HEK293 (cell line): Measurements from ENCODE around the gene ACOT7.

Experiments
- BCL11B ChIP-seq: fragments of 450-650 bp; formaldehyde crosslinking; IDR thresholded peaks from 2 replicates; pipeline ENCODE4 v1.5.1; 2016; ENCODE audit warnings: low read depth, missing biosample characterization, missing genetic modification characterization
- GLIS1 ChIP-seq: fragments of 450-650 bp; formaldehyde crosslinking; IDR thresholded peaks from 2 replicates; pipeline ENCODE4 v1.5.1; 2016; ENCODE audit warnings: missing biosample characterization, missing genetic modification characterization
- GLIS2 ChIP-seq: fragments of 450-650 bp; formaldehyde crosslinking; IDR thresholded peaks from 2 replicates; pipeline ENCODE4 v1.5.1; 2016; ENCODE audit warnings: missing biosample characterization, missing genetic modification characterization
- KLF10 ChIP-seq: fragments of 450-650 bp; IDR thresholded peaks from 2 replicates; pipeline ENCODE4 v1.5.1; 2018; ENCODE audit warnings: missing biosample characterization, mild to moderate bottlenecking, missing genetic modification characterization
- KLF17 ChIP-seq: fragments of 450-650 bp; formaldehyde crosslinking; IDR thresholded peaks from 2 replicates; pipeline ENCODE4 v1.5.1; 2016; ENCODE audit warnings: missing biosample characterization, missing genetic modification characterization
- KLF7 ChIP-seq: fragments of 450-650 bp; formaldehyde crosslinking; IDR thresholded peaks from 2 replicates; pipeline ENCODE4 v1.5.1; 2016; ENCODE audit warnings: missing biosample characterization, missing genetic modification characterization, borderline replicate concordance
- MZF1 ChIP-seq: fragments of 450-650 bp; formaldehyde crosslinking; IDR thresholded peaks from 2 replicates; pipeline ENCODE4 v1.5.1; 2017; ENCODE audit warnings: missing biosample characterization, missing genetic modification characterization, borderline replicate concordance
- YY1 ChIP-seq: fragments of 450-650 bp; formaldehyde crosslinking; IDR thresholded peaks from 2 replicates; pipeline ENCODE4 v1.5.1; 2018; ENCODE audit warnings: missing biosample characterization, missing genetic modification characterization
- ZBTB21 ChIP-seq: fragments of 450-650 bp; formaldehyde crosslinking; IDR thresholded peaks from 2 replicates; pipeline ENCODE4 v1.5.1; 2017; ENCODE audit warnings: missing biosample characterization, missing genetic modification characterization
- ZEB2 ChIP-seq: fragments of 450-650 bp; formaldehyde crosslinking; IDR thresholded peaks from 2 replicates; pipeline ENCODE4 v1.5.1; 2016; ENCODE audit warnings: missing biosample characterization, missing genetic modification characterization
- ZFHX2 ChIP-seq: fragments of 450-650 bp; formaldehyde crosslinking; conservative IDR thresholded peaks from 2 replicates; pipeline ENCODE4 v1.5.1; 2016; ENCODE audit warnings: missing biosample characterization, missing genetic modification characterization
- ZFP41 ChIP-seq: fragments of 450-650 bp; formaldehyde crosslinking; IDR thresholded peaks from 2 replicates; pipeline ENCODE4 v1.5.1; 2016; ENCODE audit warnings: missing biosample characterization, missing genetic modification characterization, borderline replicate concordance
- ZNF10 ChIP-seq: fragments of 450-650 bp; formaldehyde crosslinking; IDR thresholded peaks from 2 replicates; pipeline ENCODE4 v1.5.1; 2017; ENCODE audit warnings: missing biosample characterization, missing genetic modification characterization
- ZNF114 ChIP-seq: fragments of 450-650 bp; formaldehyde crosslinking; IDR thresholded peaks from 2 replicates; pipeline ENCODE4 v1.5.0; 2017; ENCODE audit warnings: missing biosample characterization, missing genetic modification characterization
- ZNF19 ChIP-seq: fragments of 450-650 bp; formaldehyde crosslinking; IDR thresholded peaks from 2 replicates; pipeline ENCODE4; 2016; ENCODE audit warnings: missing biosample characterization, missing genetic modification characterization, low read depth
- ZNF23 ChIP-seq: fragments of 450-650 bp; formaldehyde crosslinking; IDR thresholded peaks from 2 replicates; pipeline ENCODE4 v1.5.1; 2016; ENCODE audit warnings: missing biosample characterization, missing genetic modification characterization, borderline replicate concordance
- ZNF302 ChIP-seq: fragments of 450-650 bp; formaldehyde crosslinking; IDR thresholded peaks from 2 replicates; pipeline ENCODE4 v1.5.1; 2016; ENCODE audit warnings: missing biosample characterization, missing genetic modification characterization, low read depth
- ZNF514 ChIP-seq: fragments of 450-650 bp; formaldehyde crosslinking; IDR thresholded peaks from 2 replicates; pipeline ENCODE4 v1.5.1; 2016; ENCODE audit warnings: missing biosample characterization, missing genetic modification characterization
- ZNF548 ChIP-seq: fragments of 450-650 bp; formaldehyde crosslinking; IDR thresholded peaks from 2 replicates; pipeline ENCODE4 v1.5.1; 2016; ENCODE audit warnings: missing biosample characterization, missing genetic modification characterization
- ZNF561 ChIP-seq: fragments of 450-650 bp; IDR thresholded peaks from 2 replicates; pipeline ENCODE4 v1.5.1; 2018; ENCODE audit warnings: missing biosample characterization, missing genetic modification characterization, borderline replicate concordance
- ZNF585B ChIP-seq: fragments of 450-650 bp; formaldehyde crosslinking; IDR thresholded peaks from 2 replicates; pipeline ENCODE4 v1.5.1; 2016; ENCODE audit warnings: missing biosample characterization, missing genetic modification characterization
- ZNF623 ChIP-seq: fragments of 450-650 bp; formaldehyde crosslinking; IDR thresholded peaks from 2 replicates; pipeline ENCODE4 v1.5.1; 2016; ENCODE audit warnings: missing biosample characterization, missing genetic modification characterization
- ZNF629 ChIP-seq: fragments of 450-650 bp; formaldehyde crosslinking; IDR thresholded peaks from 2 replicates; pipeline ENCODE4 v1.5.1; 2017; ENCODE audit warnings: missing biosample characterization, missing genetic modification characterization
- ZSCAN4 ChIP-seq: fragments of 450-650 bp; formaldehyde crosslinking; IDR thresholded peaks from 2 replicates; pipeline ENCODE4 v1.5.1; 2017; ENCODE audit warnings: missing biosample characterization, missing genetic modification characterization
- TF ChIP-seq, protein P1 (sequence below): fragments of 450-650 bp; formaldehyde crosslinking; IDR thresholded peaks from 2 replicates; pipeline ENCODE4 v1.5.1; 2017; ENCODE audit warnings: missing biosample characterization, missing genetic modification characterization
- TF ChIP-seq, protein P2 (sequence below): fragments of 450-650 bp; formaldehyde crosslinking; IDR thresholded peaks from 2 replicates; pipeline ENCODE4 v1.5.1; 2016; ENCODE audit warnings: missing biosample characterization, missing genetic modification characterization, low read depth
- TF ChIP-seq, protein P3 (sequence below): fragments of 450-650 bp; IDR thresholded peaks from 2 replicates; pipeline ENCODE4 v1.5.1; 2018; ENCODE audit warnings: missing biosample characterization, mild to moderate bottlenecking, missing genetic modification characterization
- TF ChIP-seq, protein P4 (sequence below): fragments of 450-650 bp; formaldehyde crosslinking; IDR thresholded peaks from 2 replicates; pipeline ENCODE4 v1.5.1; 2016; ENCODE audit warnings: missing biosample characterization, missing genetic modification characterization
- TF ChIP-seq, protein P5 (sequence below): fragments of 450-650 bp; formaldehyde crosslinking; IDR thresholded peaks from 2 replicates; pipeline ENCODE4 v1.5.1; 2017; ENCODE audit warnings: missing biosample characterization, missing genetic modification characterization

The ACOT7 gene

DNA sequence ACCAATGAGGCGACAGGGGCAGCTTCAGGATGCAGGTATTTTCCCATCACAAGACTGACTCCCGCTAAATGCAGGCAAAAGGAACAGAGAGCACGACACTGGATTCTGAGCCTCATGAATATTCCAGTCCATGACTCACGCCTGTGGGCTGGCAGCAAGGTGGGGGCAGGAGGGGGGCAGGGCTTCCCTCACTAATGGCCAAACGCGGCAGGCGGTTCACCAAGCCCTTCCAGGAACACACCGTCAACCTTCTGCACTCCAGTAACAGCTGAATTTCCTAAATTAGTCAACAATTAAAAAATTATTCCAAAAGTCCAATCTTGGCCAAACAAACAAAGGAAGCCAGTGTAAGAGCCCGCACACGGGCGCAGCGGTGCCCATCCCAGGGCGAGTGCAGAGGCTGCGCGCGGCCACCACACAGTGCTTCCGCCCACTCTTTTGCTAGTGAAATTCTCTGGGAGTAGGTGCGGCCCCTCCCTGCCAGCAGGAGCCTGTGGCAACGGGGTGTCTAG is 120.1 kb downstream of the ACOT7 start (continued):
- TF ChIP-seq, protein P1, sequence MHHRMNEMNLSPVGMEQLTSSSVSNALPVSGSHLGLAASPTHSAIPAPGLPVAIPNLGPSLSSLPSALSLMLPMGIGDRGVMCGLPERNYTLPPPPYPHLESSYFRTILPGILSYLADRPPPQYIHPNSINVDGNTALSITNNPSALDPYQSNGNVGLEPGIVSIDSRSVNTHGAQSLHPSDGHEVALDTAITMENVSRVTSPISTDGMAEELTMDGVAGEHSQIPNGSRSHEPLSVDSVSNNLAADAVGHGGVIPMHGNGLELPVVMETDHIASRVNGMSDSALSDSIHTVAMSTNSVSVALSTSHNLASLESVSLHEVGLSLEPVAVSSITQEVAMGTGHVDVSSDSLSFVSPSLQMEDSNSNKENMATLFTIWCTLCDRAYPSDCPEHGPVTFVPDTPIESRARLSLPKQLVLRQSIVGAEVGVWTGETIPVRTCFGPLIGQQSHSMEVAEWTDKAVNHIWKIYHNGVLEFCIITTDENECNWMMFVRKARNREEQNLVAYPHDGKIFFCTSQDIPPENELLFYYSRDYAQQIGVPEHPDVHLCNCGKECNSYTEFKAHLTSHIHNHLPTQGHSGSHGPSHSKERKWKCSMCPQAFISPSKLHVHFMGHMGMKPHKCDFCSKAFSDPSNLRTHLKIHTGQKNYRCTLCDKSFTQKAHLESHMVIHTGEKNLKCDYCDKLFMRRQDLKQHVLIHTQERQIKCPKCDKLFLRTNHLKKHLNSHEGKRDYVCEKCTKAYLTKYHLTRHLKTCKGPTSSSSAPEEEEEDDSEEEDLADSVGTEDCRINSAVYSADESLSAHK = no peak
- TF ChIP-seq ZEB2 (tag by site-specific recombination) (0 out of 2 replicates have a peak, but pooled peaks have one; percentile 25), KLF17 (tag by site-specific recombination) (peak; percentile 68; the same call in 1 of the 2 replicates), ZNF19 (tag by site-specific recombination) (no peak), ZNF114 (tag by site-specific recombination) (no peak), ZSCAN4 (tag by site-specific recombination) (no peak), KLF10 (tag by site-specific recombination) (peak; percentile 92), ZFHX2 (tag by site-specific recombination) (peak; percentile 92), MZF1 (tag by site-specific recombination) (no peak), ZNF629 (tag by site-specific recombination) (peak; percentile 69), ZNF10 (tag by site-specific recombination) (no peak), ZNF514 (no peak), BCL11B (no peak), ZNF23 (tag by site-specific recombination) (no peak), KLF7 (tag by site-specific recombination) (no peak), ZNF623 (tag by site-specific recombination) (no peak), GLIS2 (tag by site-specific recombination) (peak; percentile 33; the same call in 1 of the 2 replicates), ZFP41 (tag by site-specific recombination) (no peak), ZBTB21 (tag by site-specific recombination) (no peak), GLIS1 (tag by site-specific recombination) (peak; percentile 16; the same call in 1 of the 2 replicates), ZNF548 (no peak), ZNF561 (tag by site-specific recombination) (no peak), YY1 (tag by site-specific recombination) (no peak), ZNF585B (no peak), ZNF302 (tag by site-specific recombination) (no peak)
- TF ChIP-seq, protein P2, sequence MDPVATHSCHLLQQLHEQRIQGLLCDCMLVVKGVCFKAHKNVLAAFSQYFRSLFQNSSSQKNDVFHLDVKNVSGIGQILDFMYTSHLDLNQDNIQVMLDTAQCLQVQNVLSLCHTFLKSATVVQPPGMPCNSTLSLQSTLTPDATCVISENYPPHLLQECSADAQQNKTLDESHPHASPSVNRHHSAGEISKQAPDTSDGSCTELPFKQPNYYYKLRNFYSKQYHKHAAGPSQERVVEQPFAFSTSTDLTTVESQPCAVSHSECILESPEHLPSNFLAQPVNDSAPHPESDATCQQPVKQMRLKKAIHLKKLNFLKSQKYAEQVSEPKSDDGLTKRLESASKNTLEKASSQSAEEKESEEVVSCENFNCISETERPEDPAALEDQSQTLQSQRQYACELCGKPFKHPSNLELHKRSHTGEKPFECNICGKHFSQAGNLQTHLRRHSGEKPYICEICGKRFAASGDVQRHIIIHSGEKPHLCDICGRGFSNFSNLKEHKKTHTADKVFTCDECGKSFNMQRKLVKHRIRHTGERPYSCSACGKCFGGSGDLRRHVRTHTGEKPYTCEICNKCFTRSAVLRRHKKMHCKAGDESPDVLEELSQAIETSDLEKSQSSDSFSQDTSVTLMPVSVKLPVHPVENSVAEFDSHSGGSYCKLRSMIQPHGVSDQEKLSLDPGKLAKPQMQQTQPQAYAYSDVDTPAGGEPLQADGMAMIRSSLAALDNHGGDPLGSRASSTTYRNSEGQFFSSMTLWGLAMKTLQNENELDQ (tag by site-specific recombination) = no peak
- TF ChIP-seq, protein P3, sequence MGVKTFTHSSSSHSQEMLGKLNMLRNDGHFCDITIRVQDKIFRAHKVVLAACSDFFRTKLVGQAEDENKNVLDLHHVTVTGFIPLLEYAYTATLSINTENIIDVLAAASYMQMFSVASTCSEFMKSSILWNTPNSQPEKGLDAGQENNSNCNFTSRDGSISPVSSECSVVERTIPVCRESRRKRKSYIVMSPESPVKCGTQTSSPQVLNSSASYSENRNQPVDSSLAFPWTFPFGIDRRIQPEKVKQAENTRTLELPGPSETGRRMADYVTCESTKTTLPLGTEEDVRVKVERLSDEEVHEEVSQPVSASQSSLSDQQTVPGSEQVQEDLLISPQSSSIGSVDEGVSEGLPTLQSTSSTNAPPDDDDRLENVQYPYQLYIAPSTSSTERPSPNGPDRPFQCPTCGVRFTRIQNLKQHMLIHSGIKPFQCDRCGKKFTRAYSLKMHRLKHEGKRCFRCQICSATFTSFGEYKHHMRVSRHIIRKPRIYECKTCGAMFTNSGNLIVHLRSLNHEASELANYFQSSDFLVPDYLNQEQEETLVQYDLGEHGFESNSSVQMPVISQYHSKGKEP (tag by site-specific recombination) = no peak
- TF ChIP-seq, protein P4, sequence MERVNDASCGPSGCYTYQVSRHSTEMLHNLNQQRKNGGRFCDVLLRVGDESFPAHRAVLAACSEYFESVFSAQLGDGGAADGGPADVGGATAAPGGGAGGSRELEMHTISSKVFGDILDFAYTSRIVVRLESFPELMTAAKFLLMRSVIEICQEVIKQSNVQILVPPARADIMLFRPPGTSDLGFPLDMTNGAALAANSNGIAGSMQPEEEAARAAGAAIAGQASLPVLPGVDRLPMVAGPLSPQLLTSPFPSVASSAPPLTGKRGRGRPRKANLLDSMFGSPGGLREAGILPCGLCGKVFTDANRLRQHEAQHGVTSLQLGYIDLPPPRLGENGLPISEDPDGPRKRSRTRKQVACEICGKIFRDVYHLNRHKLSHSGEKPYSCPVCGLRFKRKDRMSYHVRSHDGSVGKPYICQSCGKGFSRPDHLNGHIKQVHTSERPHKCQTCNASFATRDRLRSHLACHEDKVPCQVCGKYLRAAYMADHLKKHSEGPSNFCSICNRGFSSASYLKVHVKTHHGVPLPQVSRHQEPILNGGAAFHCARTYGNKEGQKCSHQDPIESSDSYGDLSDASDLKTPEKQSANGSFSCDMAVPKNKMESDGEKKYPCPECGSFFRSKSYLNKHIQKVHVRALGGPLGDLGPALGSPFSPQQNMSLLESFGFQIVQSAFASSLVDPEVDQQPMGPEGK = peak; percentile 97
- TF ChIP-seq, protein P5, sequence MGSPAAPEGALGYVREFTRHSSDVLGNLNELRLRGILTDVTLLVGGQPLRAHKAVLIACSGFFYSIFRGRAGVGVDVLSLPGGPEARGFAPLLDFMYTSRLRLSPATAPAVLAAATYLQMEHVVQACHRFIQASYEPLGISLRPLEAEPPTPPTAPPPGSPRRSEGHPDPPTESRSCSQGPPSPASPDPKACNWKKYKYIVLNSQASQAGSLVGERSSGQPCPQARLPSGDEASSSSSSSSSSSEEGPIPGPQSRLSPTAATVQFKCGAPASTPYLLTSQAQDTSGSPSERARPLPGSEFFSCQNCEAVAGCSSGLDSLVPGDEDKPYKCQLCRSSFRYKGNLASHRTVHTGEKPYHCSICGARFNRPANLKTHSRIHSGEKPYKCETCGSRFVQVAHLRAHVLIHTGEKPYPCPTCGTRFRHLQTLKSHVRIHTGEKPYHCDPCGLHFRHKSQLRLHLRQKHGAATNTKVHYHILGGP = peak; percentile 87
